Measurements from ENCODE around the gene AQP1.

DNA sequence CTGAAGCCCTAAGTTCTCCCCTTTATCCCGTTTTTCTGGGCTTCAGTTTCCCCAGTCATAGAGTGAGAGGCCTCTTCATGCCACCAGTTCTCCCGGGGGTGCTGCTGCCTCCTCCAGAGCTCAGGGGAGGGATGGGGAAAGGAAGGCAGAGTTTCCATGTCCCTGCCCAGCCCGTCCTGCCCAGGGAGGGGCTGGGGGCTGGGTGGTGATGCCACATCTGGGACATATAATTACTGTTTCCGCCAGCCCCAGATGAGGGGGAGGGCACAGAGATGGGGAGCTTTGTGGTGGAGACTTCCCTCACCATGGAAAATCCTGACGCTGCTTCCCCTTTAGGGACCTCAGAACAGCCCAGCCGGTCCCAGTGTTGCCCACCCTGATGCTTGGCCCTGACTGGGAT is 4.1 kb downstream of the AQP1 start:
- TF ChIP-seq, protein P1, sequence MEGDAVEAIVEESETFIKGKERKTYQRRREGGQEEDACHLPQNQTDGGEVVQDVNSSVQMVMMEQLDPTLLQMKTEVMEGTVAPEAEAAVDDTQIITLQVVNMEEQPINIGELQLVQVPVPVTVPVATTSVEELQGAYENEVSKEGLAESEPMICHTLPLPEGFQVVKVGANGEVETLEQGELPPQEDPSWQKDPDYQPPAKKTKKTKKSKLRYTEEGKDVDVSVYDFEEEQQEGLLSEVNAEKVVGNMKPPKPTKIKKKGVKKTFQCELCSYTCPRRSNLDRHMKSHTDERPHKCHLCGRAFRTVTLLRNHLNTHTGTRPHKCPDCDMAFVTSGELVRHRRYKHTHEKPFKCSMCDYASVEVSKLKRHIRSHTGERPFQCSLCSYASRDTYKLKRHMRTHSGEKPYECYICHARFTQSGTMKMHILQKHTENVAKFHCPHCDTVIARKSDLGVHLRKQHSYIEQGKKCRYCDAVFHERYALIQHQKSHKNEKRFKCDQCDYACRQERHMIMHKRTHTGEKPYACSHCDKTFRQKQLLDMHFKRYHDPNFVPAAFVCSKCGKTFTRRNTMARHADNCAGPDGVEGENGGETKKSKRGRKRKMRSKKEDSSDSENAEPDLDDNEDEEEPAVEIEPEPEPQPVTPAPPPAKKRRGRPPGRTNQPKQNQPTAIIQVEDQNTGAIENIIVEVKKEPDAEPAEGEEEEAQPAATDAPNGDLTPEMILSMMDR (IDR thresholded peaks at IDR 0.05), result no peak
- TF ChIP-seq POLR2A (IDR thresholded peaks at IDR 0.05) (no peak), POLR2AphosphoS5 (IDR thresholded peaks at IDR 0.05) (no peak)
